ENCODE data around the gene CPNE4.

- TF ChIP-seq CTCF (IDR thresholded peaks at IDR 0.05) (no peak), POLR2AphosphoS5 (IDR thresholded peaks at IDR 0.05) (no peak), POLR2A (IDR thresholded peaks at IDR 0.05; ENCODE audit: low read depth) (no peak)
Measured at GRCh38 chr3:131880948-131881347, 153.9 kb downstream of the CPNE4 start.
